Skeletal muscle tissue (tissue), 4 donors: ENCODE results near the gene RTL10. TPM values are rescaled to one million over a fixed set of nuclear protein-coding genes. Genes with fewer than 3 reads are reported as not detected.

ENCODE experiments used
- H3K27ac ChIP-seq: one replicate; pipeline ENCODE4 v1.7.0; 2013; ENCODE audit warnings: mild to moderate bottlenecking, low read depth, low read length, inconsistent platforms
- H3K27me3 ChIP-seq, 3 donors: one replicate each; pipeline ENCODE4 v1.7.0; 2013; ENCODE audit warnings: low read length in 3 of 3; ENCODE audit not compliant: control insufficient read depth in 3 of 3, insufficient read depth in 3 of 3
- H3K36me3 ChIP-seq, 3 donors: one replicate each; pipeline ENCODE4 v1.7.0; 2013; ENCODE audit warnings: low read length in 3 of 3; ENCODE audit not compliant: control insufficient read depth in 3 of 3, insufficient read depth in 3 of 3
- H3K4me1 ChIP-seq, 3 donors: one replicate each; pipeline ENCODE4 v1.7.0; 2013; ENCODE audit warnings: low read length in 3 of 3, mild to moderate bottlenecking in 3 of 3; ENCODE audit not compliant: control insufficient read depth in 3 of 3, insufficient read depth in 3 of 3
- H3K4me3 ChIP-seq, 3 donors: one replicate each; pipeline ENCODE4 v1.7.0; 2013; ENCODE audit warnings: low read length in 3 of 3
- H3K9ac ChIP-seq, 3 donors: one replicate each; pipeline ENCODE4 v1.7.0; 2013; ENCODE audit warnings: low read length in 3 of 3, mild to moderate bottlenecking in 3 of 3, moderate library complexity in 2 of 3, low read depth in 1 of 3
- H3K9me3 ChIP-seq, 3 donors: one replicate each; pipeline ENCODE4 v1.7.0; 2013; ENCODE audit warnings: low read length in 3 of 3; ENCODE audit not compliant: control insufficient read depth in 3 of 3
- total RNA-seq: library from RNA; depleted of rRNA; stranded (reverse); fragments of >200 nt; gene quantifications from one replicate; pipeline ENCODE4 v1.2.3, GENCODE V29; 2014
- donor health status: Osteomylitis.

The RTL10 gene
- total RNA-seq, 1 donor from 2014 or later = 9.4 TPM

DNA sequence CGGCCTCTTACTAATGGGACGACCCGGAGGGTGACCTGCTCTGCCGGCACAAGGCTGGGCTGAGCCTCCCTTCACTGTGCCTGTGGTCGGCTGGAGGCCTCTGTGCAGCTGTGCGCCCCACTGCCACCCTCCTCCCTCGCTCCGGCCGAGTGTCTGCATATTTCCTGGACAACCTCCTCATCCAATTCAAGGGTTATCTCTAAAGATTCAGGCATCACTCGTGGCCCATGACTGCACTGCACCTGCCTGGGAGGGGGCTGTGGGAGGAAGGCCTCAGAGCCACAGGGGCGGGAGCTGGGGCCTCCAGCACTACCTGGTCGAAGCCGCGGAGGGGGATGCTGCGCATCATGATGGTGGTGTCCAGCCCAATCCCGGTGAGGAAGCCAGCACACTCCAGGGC is 43.1 kb upstream of the RTL10 start:
- no peak overlapping the region for H3K9ac ChIP-seq
- H3K27ac ChIP-seq = no peak overlapping the region
- H3K27me3 ChIP-seq = no peaks in the 10 kb centered on the region
- peaks cover 35 to 44% (median 42%) of the 10 kb centered on the region in 3 donors for H3K36me3 ChIP-seq
- H3K4me3 ChIP-seq = no peak overlapping the region
- peaks cover 0 to 1% (median 0%) of the 10 kb centered on the region in 3 donors for H3K4me1 ChIP-seq
- no peaks in the 10 kb centered on the region for H3K9me3 ChIP-seq

DNA sequence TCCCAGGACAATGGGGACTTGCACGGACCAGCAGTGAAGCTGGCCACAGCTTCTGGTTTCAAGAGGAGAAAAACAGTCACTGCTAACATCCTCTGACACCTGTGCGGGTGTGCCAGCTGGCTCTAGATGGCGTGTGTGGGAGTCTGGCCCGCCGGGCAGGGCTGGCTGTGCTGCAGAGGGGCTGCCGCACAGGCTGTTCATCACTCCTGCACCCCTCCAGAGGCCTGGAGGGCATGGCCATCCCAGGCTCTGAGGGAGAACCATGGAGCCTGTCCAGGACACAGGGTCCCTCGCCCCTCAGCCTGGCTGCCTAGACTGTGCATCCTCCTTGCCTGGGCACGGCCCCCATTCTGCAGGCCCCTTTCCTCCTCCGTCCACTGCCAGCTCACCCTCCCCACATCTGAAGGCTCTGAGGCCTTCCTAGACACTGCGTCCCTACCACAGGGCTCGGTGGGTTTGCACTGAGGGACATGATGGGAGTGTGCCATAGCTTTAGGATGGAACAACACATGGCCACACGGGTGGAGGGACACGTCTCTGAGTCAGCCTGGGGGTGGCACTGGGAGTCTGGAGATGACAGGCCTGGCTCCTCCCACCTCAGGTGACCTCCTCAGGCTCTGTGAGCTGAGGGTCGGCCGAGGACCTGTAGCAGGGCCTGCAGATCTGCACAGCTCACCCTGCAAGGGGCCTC is 42.1 kb upstream of the RTL10 start:
- H3K27ac ChIP-seq = no peak overlapping the region

DNA sequence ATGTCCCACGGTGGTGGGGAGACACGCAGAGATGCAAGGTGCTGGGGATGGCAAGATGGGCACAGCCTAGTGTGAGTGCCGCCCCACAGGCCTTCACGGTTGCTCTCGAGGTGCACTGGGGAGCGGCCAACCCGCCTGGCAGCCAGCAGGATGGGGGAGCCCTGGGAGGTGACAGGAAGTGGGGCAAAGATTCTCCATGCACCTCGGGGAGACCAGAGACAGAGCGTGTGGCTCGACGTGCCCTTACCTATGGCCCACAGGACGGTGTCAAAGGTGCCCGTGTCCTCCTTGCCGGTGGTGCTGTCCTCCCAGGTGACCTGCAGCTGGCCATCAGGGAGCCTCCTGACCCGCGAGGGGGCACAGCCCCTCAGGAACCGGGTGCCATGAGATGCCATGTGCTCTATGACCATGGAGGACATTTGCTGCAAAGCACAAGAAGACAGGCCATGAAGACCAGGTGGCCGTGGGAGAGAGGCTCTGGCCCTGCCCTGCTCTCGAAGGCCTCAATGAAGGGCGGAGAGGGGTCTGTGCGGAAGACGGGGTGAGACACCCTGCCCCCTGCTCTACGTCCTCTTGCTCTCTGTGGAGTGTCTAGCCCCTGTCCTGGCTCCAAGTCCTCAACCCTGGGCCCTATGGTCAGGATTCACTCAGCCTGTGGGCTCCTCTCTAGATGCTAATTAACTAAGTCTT is 40.6 kb upstream of the RTL10 start:
- Histone ChIP-seq H3K36me3 (peaks cover 38 to 42% (median 41%) of the 10 kb centered on the region in 3 donors), H3K9me3 (no peaks in the 10 kb centered on the region), H3K4me3 (no peak overlapping the region), H3K27me3 (no peaks in the 10 kb centered on the region), H3K27ac (no peak overlapping the region), H3K4me1 (peaks cover 0 to 7% (median 4%) of the 10 kb centered on the region in 3 donors), H3K9ac (no peak overlapping the region)

More for the DNA sequence above, 42.1 kb upstream of the RTL10 start:
- peaks cover 38 to 44% (median 42%) of the 10 kb centered on the region in 3 donors for H3K36me3 ChIP-seq
- H3K27me3 ChIP-seq = no peaks in the 10 kb centered on the region
- no peak overlapping the region for H3K9ac ChIP-seq
- H3K4me1 ChIP-seq = peaks cover 0 to 2% (median under 1%) of the 10 kb centered on the region in 3 donors
- no peaks in the 10 kb centered on the region for H3K9me3 ChIP-seq
- no peak overlapping the region for H3K4me3 ChIP-seq

DNA sequence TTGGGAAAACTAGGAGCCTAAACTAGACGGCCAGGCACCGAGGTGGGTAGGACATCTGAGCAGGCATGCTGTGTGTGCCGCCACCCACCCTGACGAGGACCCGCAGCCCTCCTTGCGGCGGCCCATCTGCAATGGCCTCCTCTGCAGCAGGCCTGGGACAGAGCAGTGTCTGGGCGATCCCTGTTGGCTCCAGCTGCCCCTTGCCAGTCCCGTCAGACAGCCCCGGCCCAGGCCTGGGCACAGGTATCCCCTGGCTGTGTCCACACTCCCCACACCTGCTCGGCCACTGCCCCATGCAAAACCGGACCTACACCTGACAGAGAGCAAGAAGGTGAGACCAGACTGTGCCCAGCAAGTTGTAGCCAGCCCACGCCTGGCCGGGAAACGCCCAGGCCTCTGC is 38.7 kb upstream of the RTL10 start:
- H3K36me3 ChIP-seq = peaks cover 33 to 35% (median 34%) of the 10 kb centered on the region in 3 donors
- no peak overlapping the region for H3K27ac ChIP-seq
- peaks cover 0 to 7% (median 4%) of the 10 kb centered on the region in 3 donors for H3K4me1 ChIP-seq

DNA sequence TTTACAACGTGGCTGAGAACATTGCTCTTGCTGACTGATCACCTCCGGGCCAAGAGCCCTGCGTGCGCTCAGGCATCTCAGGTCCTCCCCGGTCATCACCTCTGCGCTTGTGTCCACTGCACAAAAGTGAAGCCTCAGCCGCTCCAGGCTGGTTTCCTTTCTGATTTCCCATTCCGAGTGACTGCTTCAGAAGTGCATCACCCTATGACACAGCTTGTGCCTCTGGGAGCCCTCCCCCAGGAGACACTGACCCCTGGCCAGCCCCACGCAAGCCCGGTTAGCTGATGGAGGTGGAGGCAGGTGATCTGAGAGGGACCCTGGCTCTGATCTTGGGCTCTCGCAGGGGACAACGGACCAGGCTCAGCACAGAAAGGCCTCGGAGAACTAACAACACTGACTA is 38.3 kb upstream of the RTL10 start:
- Histone ChIP-seq H3K27ac (no peak overlapping the region), H3K9me3 (no peaks in the 10 kb centered on the region), H3K27me3 (no peaks in the 10 kb centered on the region), H3K4me1 (peaks cover 0 to 7% (median 4%) of the 10 kb centered on the region in 3 donors), H3K4me3 (no peak overlapping the region), H3K9ac (no peak overlapping the region), H3K36me3 (peaks cover 29 to 31% (median 31%) of the 10 kb centered on the region in 3 donors)

More for the DNA sequence above, 38.7 kb upstream of the RTL10 start:
- Histone ChIP-seq H3K4me3 (no peak overlapping the region), H3K9me3 (no peaks in the 10 kb centered on the region), H3K27me3 (no peaks in the 10 kb centered on the region), H3K9ac (no peak overlapping the region)

DNA sequence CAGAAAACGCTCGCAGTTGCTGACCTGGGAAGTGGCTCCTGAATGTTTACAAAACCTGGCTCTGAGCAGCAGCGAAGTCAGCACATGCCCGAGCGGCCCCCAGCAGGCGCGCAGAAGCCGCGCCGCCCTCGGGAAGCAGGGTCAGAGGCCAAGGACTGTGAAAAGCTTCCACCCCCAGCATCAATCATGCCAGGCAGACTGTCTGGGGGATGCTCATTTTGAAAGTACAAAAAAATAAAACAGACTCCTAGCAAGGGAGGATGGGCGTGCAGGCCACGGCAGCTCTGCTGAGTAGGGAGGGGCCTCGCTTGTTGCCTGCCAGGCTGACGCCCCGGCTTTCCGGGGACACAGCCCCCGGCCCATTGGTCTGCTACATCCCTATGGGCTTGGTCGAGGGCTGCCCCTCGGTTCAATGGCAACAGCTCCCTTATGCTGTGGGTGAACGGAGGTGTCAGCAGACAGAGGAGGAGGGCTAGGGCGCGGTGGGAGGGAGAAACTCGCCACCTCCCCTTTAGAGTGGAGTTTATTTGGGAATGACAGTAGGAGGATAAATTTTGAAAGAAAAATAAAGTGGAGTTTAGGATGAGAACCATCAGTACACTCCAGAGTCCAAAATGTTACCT is 37.7 kb upstream of the RTL10 start:
- no peaks in the 10 kb centered on the region for H3K9me3 ChIP-seq
- H3K9ac ChIP-seq = peak overlapping the region in 1 of 3 donors; percentile 8
- no peaks in the 10 kb centered on the region for H3K27me3 ChIP-seq
- H3K36me3 ChIP-seq = peaks cover 23 to 28% (median 27%) of the 10 kb centered on the region in 3 donors
- peaks cover 0 to 8% (median 4%) of the 10 kb centered on the region in 3 donors for H3K4me1 ChIP-seq
- H3K4me3 ChIP-seq = no peak overlapping the region
- no peak overlapping the region for H3K27ac ChIP-seq

DNA sequence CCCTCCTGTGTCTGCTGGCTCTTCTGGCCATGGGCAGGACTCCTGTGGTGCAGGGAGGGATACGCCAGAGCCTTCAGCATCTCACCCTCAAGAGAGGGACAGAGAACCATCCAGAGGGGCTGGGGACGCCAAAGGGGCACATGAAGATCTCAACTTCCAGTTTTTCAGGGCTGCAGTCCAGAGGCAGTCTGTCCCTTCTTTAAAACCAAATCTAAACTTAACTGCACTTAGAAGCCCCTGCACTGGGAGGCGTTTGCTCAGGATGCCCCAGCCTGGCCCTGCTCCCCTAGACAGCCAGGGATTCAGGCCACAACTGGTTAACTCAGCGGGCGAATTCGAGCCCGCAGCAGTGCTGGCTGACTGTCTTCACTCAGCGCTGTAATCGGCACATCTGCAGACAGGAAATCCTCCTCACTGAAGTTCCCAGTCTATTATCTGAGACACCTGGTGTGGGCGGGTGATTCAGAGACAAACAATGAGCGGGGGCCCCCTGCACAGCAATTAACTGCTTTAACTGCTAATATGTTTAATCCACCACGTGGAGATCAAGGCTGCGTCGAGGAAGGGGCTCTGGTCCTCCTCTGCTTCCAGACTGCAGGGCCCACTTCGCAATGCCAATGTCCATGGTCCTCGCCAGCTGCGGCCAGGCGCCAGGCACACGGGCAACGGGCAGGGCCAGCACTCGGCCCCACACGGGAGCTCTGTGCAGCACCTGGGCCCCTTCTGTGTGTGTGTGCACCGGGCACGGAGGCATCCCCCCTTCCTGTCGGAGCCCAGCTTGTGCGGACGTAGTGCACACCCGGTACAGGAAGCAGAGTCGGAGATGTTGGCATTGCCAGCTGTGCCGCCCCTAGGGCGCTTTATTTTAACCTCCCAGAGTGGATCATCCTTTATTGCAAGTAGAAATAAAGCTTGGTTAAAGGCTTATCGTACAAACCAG is 36.9 kb upstream of the RTL10 start:
- Histone ChIP-seq H3K9ac (peak overlapping the region in 1 of 3 donors; percentile 8), H3K36me3 (peaks cover 20 to 23% (median 22%) of the 10 kb centered on the region in 3 donors), H3K4me3 (no peak overlapping the region), H3K4me1 (peaks cover 2 to 15% (median 10%) of the 10 kb centered on the region in 3 donors), H3K9me3 (no peaks in the 10 kb centered on the region), H3K27me3 (no peaks in the 10 kb centered on the region), H3K27ac (no peak overlapping the region)

DNA sequence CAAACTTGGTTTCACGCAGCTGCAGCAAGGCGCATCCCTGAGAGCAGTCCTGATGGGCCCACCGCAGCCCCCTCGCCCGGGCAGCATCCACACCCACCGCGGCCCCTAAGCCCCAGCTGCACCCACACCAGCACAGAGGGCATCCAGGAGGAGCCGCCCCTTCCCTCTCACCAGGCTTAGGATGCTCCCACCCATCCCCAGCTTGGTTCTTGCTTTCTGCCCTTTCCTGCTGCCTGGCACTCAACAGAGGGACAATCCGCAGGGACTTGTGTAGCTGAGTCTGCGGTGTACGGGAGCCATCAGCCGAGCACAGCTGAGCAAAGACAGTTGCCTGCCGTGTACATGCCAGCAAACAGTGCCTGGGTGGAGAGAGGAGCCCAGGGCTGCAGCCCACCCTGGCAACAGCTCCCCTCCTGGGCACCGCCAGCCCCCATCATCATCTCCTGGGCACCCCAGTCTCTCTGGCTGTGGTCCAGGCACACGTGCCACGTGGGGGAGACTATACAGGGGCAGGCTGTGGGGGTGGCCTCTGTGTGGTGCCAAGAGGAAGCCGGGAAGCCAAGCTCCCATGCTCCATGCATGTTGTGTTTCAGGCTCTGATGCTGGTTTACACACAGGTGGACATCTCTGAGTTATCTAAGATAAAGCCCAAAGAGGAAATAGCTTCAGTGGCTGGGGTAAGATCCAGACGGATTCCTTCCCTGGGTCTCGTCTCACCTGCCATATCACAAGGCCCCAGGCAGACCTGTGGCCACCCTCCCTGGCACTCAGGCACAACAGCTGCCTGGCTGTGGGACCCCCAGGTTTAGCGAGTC is 36.0 kb upstream of the RTL10 start:
- Histone ChIP-seq H3K36me3 (peaks cover 19 to 23% (median 20%) of the 10 kb centered on the region in 3 donors), H3K4me1 (peaks cover 8 to 22% (median 15%) of the 10 kb centered on the region in 3 donors), H3K9ac (no peak overlapping the region), H3K4me3 (no peak overlapping the region), H3K27ac (no peak overlapping the region), H3K27me3 (no peaks in the 10 kb centered on the region), H3K9me3 (no peaks in the 10 kb centered on the region)

DNA sequence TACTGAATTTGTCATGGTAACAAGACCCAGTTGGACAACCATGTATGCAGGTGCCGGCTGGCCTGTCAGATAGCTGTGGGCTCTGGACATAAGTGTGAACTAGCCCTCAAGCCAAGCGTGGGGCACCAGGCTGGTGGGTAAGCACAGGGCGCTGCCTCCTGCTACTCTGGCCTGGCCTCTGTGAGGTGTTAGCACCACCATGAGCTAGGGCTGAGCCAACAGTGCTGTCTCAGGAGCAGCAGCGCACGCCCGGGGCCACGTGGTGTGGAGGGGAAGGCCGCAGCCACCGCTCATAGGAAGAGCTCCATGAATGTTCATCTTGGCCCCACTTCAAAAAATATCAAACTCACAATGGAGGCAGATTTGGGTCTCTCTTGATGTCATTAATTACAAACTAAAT is 35.3 kb upstream of the RTL10 start:
- H3K27ac ChIP-seq = no peak overlapping the region
- no peaks in the 10 kb centered on the region for H3K27me3 ChIP-seq
- H3K4me3 ChIP-seq = no peak overlapping the region
- no peaks in the 10 kb centered on the region for H3K9me3 ChIP-seq
- no peak overlapping the region for H3K9ac ChIP-seq
- H3K4me1 ChIP-seq = peaks cover 10 to 24% (median 18%) of the 10 kb centered on the region in 3 donors
- H3K36me3 ChIP-seq = peaks cover 13 to 15% (median 14%) of the 10 kb centered on the region in 3 donors
